HEK293 (cell line): ENCODE results near the gene CRYBG2.
A peak's percentile ranks its signal among the peaks of the same experiment; 100 is the strongest.

Experiments
- HOXD13 ChIP-seq: sonication (generic); formaldehyde crosslinking; IDR thresholded peaks from 2 replicates; pipeline ENCODE4 v1.8.0; 2022; ENCODE audit warnings: missing genetic modification reagents, borderline replicate concordance
- KLF1 ChIP-seq: fragments of 450-650 bp; formaldehyde crosslinking; IDR thresholded peaks from 2 replicates; pipeline ENCODE4 v1.5.1; 2016; ENCODE audit warnings: missing biosample characterization, missing genetic modification characterization
- OSR2 ChIP-seq: fragments of 450-650 bp; formaldehyde crosslinking; IDR thresholded peaks from 2 replicates; pipeline ENCODE4 v1.5.1; 2016; ENCODE audit warnings: missing biosample characterization, missing genetic modification characterization
- PRDM1 ChIP-seq: fragments of 450-650 bp; formaldehyde crosslinking; IDR thresholded peaks from 2 replicates; pipeline ENCODE4; 2016; ENCODE audit warnings: missing biosample characterization, missing genetic modification characterization
- ZBTB20 ChIP-seq: fragments of 450-650 bp; formaldehyde crosslinking; IDR thresholded peaks from 2 replicates; pipeline ENCODE4 v1.5.1; 2016; ENCODE audit warnings: missing biosample characterization, missing genetic modification characterization
- ZBTB48 ChIP-seq: fragments of 450-650 bp; formaldehyde crosslinking; IDR thresholded peaks from 2 replicates; pipeline ENCODE4 v1.5.1; 2016; ENCODE audit warnings: missing biosample characterization, missing genetic modification characterization
- ZBTB6 ChIP-seq: fragments of 450-650 bp; formaldehyde crosslinking; IDR thresholded peaks from 2 replicates; pipeline ENCODE4 v1.5.1; 2017; ENCODE audit warnings: missing biosample characterization, missing genetic modification characterization
- ZEB2 ChIP-seq: fragments of 450-650 bp; formaldehyde crosslinking; IDR thresholded peaks from 2 replicates; pipeline ENCODE4 v1.5.1; 2016; ENCODE audit warnings: missing biosample characterization, missing genetic modification characterization
- ZNF138 ChIP-seq: fragments of 450-650 bp; formaldehyde crosslinking; IDR thresholded peaks from 2 replicates; pipeline ENCODE4 v1.5.1; 2016; ENCODE audit warnings: missing biosample characterization, missing genetic modification characterization, borderline replicate concordance
- ZNF155 ChIP-seq: fragments of 450-650 bp; formaldehyde crosslinking; IDR thresholded peaks from 2 replicates; pipeline ENCODE4 v1.5.1; 2016; ENCODE audit warnings: missing biosample characterization, missing genetic modification characterization
- ZNF19 ChIP-seq: fragments of 450-650 bp; formaldehyde crosslinking; IDR thresholded peaks from 2 replicates; pipeline ENCODE4; 2016; ENCODE audit warnings: missing biosample characterization, missing genetic modification characterization, low read depth
- ZNF266 ChIP-seq: fragments of 450-650 bp; formaldehyde crosslinking; IDR thresholded peaks from 2 replicates; pipeline ENCODE4 v1.5.1; 2016; ENCODE audit warnings: missing biosample characterization, missing genetic modification characterization, low read depth
- ZNF350 ChIP-seq: fragments of 450-650 bp; formaldehyde crosslinking; IDR thresholded peaks from 2 replicates; pipeline ENCODE4 v1.5.0; 2017; ENCODE audit warnings: missing biosample characterization, mild to moderate bottlenecking, missing genetic modification characterization
- ZNF391 ChIP-seq: fragments of 450-650 bp; formaldehyde crosslinking; IDR thresholded peaks from 2 replicates; pipeline ENCODE4 v1.5.1; 2016; ENCODE audit warnings: low read depth, missing biosample characterization, missing genetic modification characterization, borderline replicate concordance
- ZNF48 ChIP-seq: fragments of 450-650 bp; formaldehyde crosslinking; IDR thresholded peaks from 2 replicates; pipeline ENCODE4 v1.5.1; 2016; ENCODE audit warnings: missing biosample characterization, missing genetic modification characterization
- ZNF488 ChIP-seq: fragments of 450-650 bp; formaldehyde crosslinking; IDR thresholded peaks from 2 replicates; pipeline ENCODE4 v1.5.1; 2016; ENCODE audit warnings: missing biosample characterization, missing genetic modification characterization
- ZNF514 ChIP-seq: fragments of 450-650 bp; formaldehyde crosslinking; IDR thresholded peaks from 2 replicates; pipeline ENCODE4 v1.5.1; 2016; ENCODE audit warnings: missing biosample characterization, missing genetic modification characterization
- ZNF549 ChIP-seq: fragments of 450-650 bp; IDR thresholded peaks from 2 replicates; pipeline ENCODE4 v1.5.1; 2018; ENCODE audit warnings: missing biosample characterization, missing genetic modification characterization, mild to moderate bottlenecking, inconsistent platforms, moderate library complexity
- ZNF561 ChIP-seq: fragments of 450-650 bp; IDR thresholded peaks from 2 replicates; pipeline ENCODE4 v1.5.1; 2018; ENCODE audit warnings: missing biosample characterization, missing genetic modification characterization, borderline replicate concordance
- ZNF610 ChIP-seq: fragments of 450-650 bp; formaldehyde crosslinking; IDR thresholded peaks from 2 replicates; pipeline ENCODE4 v1.5.1; 2016; ENCODE audit warnings: missing biosample characterization, missing genetic modification characterization, borderline replicate concordance
- ZNF629 ChIP-seq: fragments of 450-650 bp; formaldehyde crosslinking; IDR thresholded peaks from 2 replicates; pipeline ENCODE4 v1.5.1; 2017; ENCODE audit warnings: missing biosample characterization, missing genetic modification characterization
- ZNF707 ChIP-seq: fragments of 450-650 bp; formaldehyde crosslinking; IDR thresholded peaks from 2 replicates; pipeline ENCODE4 v1.5.1; 2016; ENCODE audit warnings: missing biosample characterization, missing genetic modification characterization
- ZNF768 ChIP-seq: fragments of 450-650 bp; formaldehyde crosslinking; IDR thresholded peaks from 2 replicates; pipeline ENCODE4 v1.5.1; 2018; ENCODE audit warnings: missing biosample characterization, mild to moderate bottlenecking, missing genetic modification characterization
- ZNF792 ChIP-seq: fragments of 450-650 bp; formaldehyde crosslinking; IDR thresholded peaks from 2 replicates; pipeline ENCODE4 v1.5.1; 2016; ENCODE audit warnings: missing biosample characterization, missing genetic modification characterization
- ZSCAN23 ChIP-seq: fragments of 450-650 bp; formaldehyde crosslinking; IDR thresholded peaks from 2 replicates; pipeline ENCODE4 v1.5.1; 2016; ENCODE audit warnings: missing biosample characterization, missing genetic modification characterization
- TF ChIP-seq, protein P1 (sequence below): fragments of 450-650 bp; formaldehyde crosslinking; IDR thresholded peaks from 2 replicates; pipeline ENCODE4 v1.5.1; 2016; ENCODE audit warnings: missing biosample characterization, missing genetic modification characterization
- TF ChIP-seq, protein P2 (sequence below): fragments of 450-650 bp; formaldehyde crosslinking; IDR thresholded peaks from 2 replicates; pipeline ENCODE4 v1.5.1; 2017; ENCODE audit warnings: missing biosample characterization, missing genetic modification characterization
- TF ChIP-seq, protein P3 (sequence below): fragments of 450-650 bp; formaldehyde crosslinking; IDR thresholded peaks from 2 replicates; pipeline ENCODE4 v1.5.1; 2016; ENCODE audit warnings: missing biosample characterization, missing genetic modification characterization
- TF ChIP-seq, protein P4 (sequence below): fragments of 450-650 bp; formaldehyde crosslinking; IDR thresholded peaks from 2 replicates; pipeline ENCODE4 v1.5.1; 2016; ENCODE audit warnings: missing biosample characterization, missing genetic modification characterization, low read depth

The CRYBG2 gene

GRCh38 chr1:26279456-26280332 is 74.2 kb downstream of the CRYBG2 start, which contains the start of gene SH3BGRL3 (continued):
- TF ChIP-seq ZBTB6 (tag by site-specific recombination), result 0 out of 2 replicates have a peak, but pooled peaks have one; percentile 9
- TF ChIP-seq, protein P1, sequence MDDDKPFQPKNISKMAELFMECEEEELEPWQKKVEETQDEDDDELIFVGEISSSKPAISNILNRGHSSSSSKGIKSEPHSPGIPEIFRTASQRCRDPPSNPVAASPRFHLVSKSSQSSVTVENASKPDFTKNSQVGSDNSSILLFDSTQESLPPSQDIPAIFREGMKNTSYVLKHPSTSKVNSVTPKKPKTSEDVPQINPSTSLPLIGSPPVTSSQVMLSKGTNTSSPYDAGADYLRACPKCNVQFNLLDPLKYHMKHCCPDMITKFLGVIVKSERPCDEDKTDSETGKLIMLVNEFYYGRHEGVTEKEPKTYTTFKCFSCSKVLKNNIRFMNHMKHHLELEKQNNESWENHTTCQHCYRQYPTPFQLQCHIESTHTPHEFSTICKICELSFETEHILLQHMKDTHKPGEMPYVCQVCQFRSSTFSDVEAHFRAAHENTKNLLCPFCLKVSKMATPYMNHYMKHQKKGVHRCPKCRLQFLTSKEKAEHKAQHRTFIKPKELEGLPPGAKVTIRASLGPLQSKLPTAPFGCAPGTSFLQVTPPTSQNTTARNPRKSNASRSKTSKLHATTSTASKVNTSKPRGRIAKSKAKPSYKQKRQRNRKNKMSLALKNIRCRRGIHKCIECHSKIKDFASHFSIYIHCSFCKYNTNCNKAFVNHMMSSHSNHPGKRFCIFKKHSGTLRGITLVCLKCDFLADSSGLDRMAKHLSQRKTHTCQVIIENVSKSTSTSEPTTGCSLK, result no peak
- no peak; the same call in 1 of the 2 replicates for TF ChIP-seq ZNF707 (tag by site-specific recombination)
- TF ChIP-seq ZBTB20 (tag by site-specific recombination), result peak; percentile 78
- TF ChIP-seq ZBTB48 (tag by site-specific recombination), result 0 out of 2 replicates have a peak, but pooled peaks have one; percentile 60
- TF ChIP-seq ZNF792 (tag by site-specific recombination), result no peak
- TF ChIP-seq, protein P2, sequence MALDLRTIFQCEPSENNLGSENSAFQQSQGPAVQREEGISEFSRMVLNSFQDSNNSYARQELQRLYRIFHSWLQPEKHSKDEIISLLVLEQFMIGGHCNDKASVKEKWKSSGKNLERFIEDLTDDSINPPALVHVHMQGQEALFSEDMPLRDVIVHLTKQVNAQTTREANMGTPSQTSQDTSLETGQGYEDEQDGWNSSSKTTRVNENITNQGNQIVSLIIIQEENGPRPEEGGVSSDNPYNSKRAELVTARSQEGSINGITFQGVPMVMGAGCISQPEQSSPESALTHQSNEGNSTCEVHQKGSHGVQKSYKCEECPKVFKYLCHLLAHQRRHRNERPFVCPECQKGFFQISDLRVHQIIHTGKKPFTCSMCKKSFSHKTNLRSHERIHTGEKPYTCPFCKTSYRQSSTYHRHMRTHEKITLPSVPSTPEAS (tag by site-specific recombination), result no peak
- TF ChIP-seq ZNF48 (tag by site-specific recombination), result no peak
- no peak; the same call in 1 of the 2 replicates for TF ChIP-seq ZNF391
- no peak for TF ChIP-seq ZNF155 (tag by site-specific recombination)
- peak; percentile 100 for TF ChIP-seq ZNF561 (tag by site-specific recombination)
- TF ChIP-seq, protein P3, sequence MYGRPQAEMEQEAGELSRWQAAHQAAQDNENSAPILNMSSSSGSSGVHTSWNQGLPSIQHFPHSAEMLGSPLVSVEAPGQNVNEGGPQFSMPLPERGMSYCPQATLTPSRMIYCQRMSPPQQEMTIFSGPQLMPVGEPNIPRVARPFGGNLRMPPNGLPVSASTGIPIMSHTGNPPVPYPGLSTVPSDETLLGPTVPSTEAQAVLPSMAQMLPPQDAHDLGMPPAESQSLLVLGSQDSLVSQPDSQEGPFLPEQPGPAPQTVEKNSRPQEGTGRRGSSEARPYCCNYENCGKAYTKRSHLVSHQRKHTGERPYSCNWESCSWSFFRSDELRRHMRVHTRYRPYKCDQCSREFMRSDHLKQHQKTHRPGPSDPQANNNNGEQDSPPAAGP, result peak; percentile 45; the same call in 1 of the 2 replicates
- no peak for TF ChIP-seq ZNF549 (tag by site-specific recombination)
- no peak for TF ChIP-seq ZNF138 (tag by site-specific recombination)
- no peak for TF ChIP-seq ZNF629 (tag by site-specific recombination)
- peak; percentile 74 for TF ChIP-seq ZNF610
- TF ChIP-seq ZNF488 (tag by site-specific recombination), result no peak
- TF ChIP-seq HOXD13 (CRISPR knock-in tag), result no peak
- TF ChIP-seq, protein P4, sequence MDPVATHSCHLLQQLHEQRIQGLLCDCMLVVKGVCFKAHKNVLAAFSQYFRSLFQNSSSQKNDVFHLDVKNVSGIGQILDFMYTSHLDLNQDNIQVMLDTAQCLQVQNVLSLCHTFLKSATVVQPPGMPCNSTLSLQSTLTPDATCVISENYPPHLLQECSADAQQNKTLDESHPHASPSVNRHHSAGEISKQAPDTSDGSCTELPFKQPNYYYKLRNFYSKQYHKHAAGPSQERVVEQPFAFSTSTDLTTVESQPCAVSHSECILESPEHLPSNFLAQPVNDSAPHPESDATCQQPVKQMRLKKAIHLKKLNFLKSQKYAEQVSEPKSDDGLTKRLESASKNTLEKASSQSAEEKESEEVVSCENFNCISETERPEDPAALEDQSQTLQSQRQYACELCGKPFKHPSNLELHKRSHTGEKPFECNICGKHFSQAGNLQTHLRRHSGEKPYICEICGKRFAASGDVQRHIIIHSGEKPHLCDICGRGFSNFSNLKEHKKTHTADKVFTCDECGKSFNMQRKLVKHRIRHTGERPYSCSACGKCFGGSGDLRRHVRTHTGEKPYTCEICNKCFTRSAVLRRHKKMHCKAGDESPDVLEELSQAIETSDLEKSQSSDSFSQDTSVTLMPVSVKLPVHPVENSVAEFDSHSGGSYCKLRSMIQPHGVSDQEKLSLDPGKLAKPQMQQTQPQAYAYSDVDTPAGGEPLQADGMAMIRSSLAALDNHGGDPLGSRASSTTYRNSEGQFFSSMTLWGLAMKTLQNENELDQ, result no peak
- no peak for TF ChIP-seq PRDM1 (tag by site-specific recombination)
- no peak for TF ChIP-seq ZNF350
- TF ChIP-seq KLF1, result peak; percentile 88
- no peak for TF ChIP-seq ZNF768 (tag by site-specific recombination)
- TF ChIP-seq OSR2 (tag by site-specific recombination), result peak; percentile 74
- no peak for TF ChIP-seq ZNF19 (tag by site-specific recombination)
- no peak for TF ChIP-seq ZNF514 (tag by site-specific recombination)
- TF ChIP-seq ZEB2 (tag by site-specific recombination), result peak; percentile 54; the same call in 1 of the 2 replicates
- TF ChIP-seq ZSCAN23 (tag by site-specific recombination), result no peak
- no peak for TF ChIP-seq ZNF266
